ENCODE data around the gene NMNAT2. TPM values are rescaled to one million over a fixed set of nuclear protein-coding genes. Genes with fewer than 3 reads are reported as not detected.

The NMNAT2 gene
- total RNA-seq, 1 experiment from 2014 or later, result 11.4 TPM

DNA sequence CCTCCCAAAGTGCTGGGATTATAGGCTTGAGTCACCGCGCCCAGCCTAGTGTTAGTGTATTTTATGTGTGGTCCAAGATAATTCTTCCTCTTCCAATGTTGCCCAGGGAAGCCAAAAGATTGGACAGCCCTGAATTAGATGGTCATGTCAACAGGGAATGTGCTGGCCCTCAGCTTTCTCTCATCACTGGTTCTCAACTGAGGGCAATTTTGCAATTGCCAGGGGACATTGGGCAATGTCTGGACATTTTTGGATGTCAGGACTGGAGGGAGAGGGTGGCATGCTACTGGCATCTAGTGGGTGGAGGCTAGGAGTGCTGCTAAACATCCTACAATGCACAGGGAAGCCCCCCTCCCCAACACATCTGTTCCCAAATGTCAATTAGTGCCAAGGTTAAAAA is 137.1 kb downstream of the NMNAT2 start:
- no peaks in the 10 kb centered on the region for H3K79me2 ChIP-seq (ENCODE audit: insufficient read depth, low read length)
- no peaks in the 10 kb centered on the region for H3K9me3 ChIP-seq (ENCODE audit: control insufficient read depth, low read depth, low read length)
- no peak overlapping the region for H3K27ac ChIP-seq (ENCODE audit: insufficient read length, low read depth, low read length)
- H3K79me1 ChIP-seq (ENCODE audit: insufficient read depth, low read depth, low read length, poor library complexity, severe bottlenecking), result no peaks in the 10 kb centered on the region
- no peaks in the 10 kb centered on the region for H3K27me3 Mint-ChIP-seq (ENCODE audit: low read depth)
- H3K4me2 ChIP-seq (ENCODE audit: insufficient read depth, insufficient read length, low read length), result no peak overlapping the region
- no CpG with 5 or more reads among the region's 2 CpGs for WGBS (ENCODE audit: extremely low coverage, insufficient read length, low lambda C conversion rate)
- no peak overlapping the region for H2BK120ac ChIP-seq (ENCODE audit: low read depth, low read length, poor library complexity, severe bottlenecking)
- H2AK5ac ChIP-seq (ENCODE audit: insufficient read length, low read length), result no peak overlapping the region
- H3K9me3 Mint-ChIP-seq, result no peaks in the 10 kb centered on the region
- no peak overlapping the region for H3K14ac ChIP-seq (ENCODE audit: insufficient read depth, low read length)
- no peak overlapping the region for H3K18ac ChIP-seq (ENCODE audit: insufficient read length, low read depth, low read length)
- no peak overlapping the region for H3K9ac ChIP-seq (ENCODE audit: extremely low read depth, insufficient read length, low read length)
- H4K20me1 ChIP-seq (ENCODE audit: control insufficient read depth, insufficient read depth, insufficient read length), result no peaks in the 10 kb centered on the region
- H2BK15ac ChIP-seq (ENCODE audit: low read depth, low read length), result no peak overlapping the region
- H3K27ac Mint-ChIP-seq, result no peak overlapping the region
- H4K5ac ChIP-seq (ENCODE audit: insufficient read length, low read depth, low read length), result no peak overlapping the region
- peaks cover 0 to 4% (median 0%) of the 10 kb centered on the region in 3 experiments; a peak in 2 of 7 replicates for H3K36me3 Mint-ChIP-seq (ENCODE audit: insufficient read depth in 1 of 3, low read depth in 3 of 3)
- peaks cover 8% of the 10 kb centered on the region; the same call in 1 of the 2 replicates for H3K4me1 ChIP-seq (ENCODE audit: insufficient read depth, low read length)
- no peak overlapping the region for H2BK20ac ChIP-seq (ENCODE audit: low read depth, low read length, poor library complexity, severe bottlenecking)
- no peak overlapping the region for H2AFZ ChIP-seq (ENCODE audit: low read length)
- H3K4me3 Mint-ChIP-seq, result no peak overlapping the region
- H3K27me3 ChIP-seq (ENCODE audit: insufficient read depth, low read length), result no peaks in the 10 kb centered on the region
- H3K4me1 Mint-ChIP-seq, result peaks cover 35 to 44% of the 10 kb centered on the region in 2 experiments
- no peak overlapping the region for H3K23ac ChIP-seq (ENCODE audit: insufficient read length, low read depth, low read length)
- H2BK5ac ChIP-seq (ENCODE audit: insufficient read length, low read length), result no peak overlapping the region
- TF ChIP-seq, protein P1, sequence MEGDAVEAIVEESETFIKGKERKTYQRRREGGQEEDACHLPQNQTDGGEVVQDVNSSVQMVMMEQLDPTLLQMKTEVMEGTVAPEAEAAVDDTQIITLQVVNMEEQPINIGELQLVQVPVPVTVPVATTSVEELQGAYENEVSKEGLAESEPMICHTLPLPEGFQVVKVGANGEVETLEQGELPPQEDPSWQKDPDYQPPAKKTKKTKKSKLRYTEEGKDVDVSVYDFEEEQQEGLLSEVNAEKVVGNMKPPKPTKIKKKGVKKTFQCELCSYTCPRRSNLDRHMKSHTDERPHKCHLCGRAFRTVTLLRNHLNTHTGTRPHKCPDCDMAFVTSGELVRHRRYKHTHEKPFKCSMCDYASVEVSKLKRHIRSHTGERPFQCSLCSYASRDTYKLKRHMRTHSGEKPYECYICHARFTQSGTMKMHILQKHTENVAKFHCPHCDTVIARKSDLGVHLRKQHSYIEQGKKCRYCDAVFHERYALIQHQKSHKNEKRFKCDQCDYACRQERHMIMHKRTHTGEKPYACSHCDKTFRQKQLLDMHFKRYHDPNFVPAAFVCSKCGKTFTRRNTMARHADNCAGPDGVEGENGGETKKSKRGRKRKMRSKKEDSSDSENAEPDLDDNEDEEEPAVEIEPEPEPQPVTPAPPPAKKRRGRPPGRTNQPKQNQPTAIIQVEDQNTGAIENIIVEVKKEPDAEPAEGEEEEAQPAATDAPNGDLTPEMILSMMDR (conservative IDR thresholded peaks at IDR 0.05), result no peak
- H2BK12ac ChIP-seq (ENCODE audit: insufficient read length, low read depth, low read length), result no peak overlapping the region
- no peak overlapping the region for H4K8ac ChIP-seq (replicated peaks; ENCODE audit: insufficient read length, low read depth, low read length)
- H3K4ac ChIP-seq (ENCODE audit: low read depth, low read length), result no peak overlapping the region
- H3T11ph ChIP-seq (ENCODE audit: low read length), result no peak overlapping the region
- no peak for DNase-seq
- H3K23me2 ChIP-seq (ENCODE audit: insufficient read length, low read depth, low read length, poor library complexity, severe bottlenecking), result no peaks in the 10 kb centered on the region
- H4K91ac ChIP-seq (ENCODE audit: insufficient read length, low read depth, low read length), result no peak overlapping the region
- H3K56ac ChIP-seq (ENCODE audit: insufficient read length, low read depth, low read length), result no peak overlapping the region
